ENCODE results near the gene MYH11.
"Not testable (repeated sequence)": the region's sequence is repeated elsewhere in the genome, so short reads cannot be mapped to it uniquely, and the experiment has no call there.

The MYH11 gene

DNA sequence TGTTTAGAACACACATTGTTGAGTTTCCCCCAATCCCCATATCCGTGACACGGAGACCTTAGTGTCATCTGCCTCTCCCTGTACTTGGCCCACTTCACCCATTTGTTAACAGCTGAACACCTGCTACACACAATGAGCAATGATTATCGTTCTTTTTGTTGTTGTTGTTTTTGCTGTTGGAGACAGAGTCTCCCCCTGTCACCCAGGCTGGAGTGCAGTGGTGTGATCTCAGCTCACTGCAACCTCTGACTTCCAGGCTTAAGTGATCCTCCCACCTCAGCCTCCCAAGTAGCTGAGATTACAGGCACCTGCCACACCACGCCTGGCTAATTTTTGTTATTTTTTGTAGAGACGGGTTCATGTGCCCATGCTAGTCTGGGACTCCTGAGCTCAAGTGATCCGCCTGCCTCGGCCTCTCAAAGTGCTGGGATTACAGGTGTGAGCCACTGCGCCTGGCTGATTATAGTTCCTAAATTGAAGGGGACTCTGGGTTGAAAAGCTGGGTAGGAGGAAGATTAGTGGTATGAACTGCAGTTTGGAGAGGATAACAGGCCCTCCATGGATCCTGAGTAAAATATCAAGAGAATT is 185.2 kb downstream of the MYH11 start:
- DNase-seq (ENCODE audit: extremely low spot score): no peak
- POLR2A ChIA-PET: no interaction called here
- CTCF ChIA-PET: interaction anchor here (1.0 to 3.4 kb wide), 5 partner anchors 10 to 244 kb away, joined by 3 to 13 read pairs (median 9); no protein-coding TSS in a partner anchor
- TF ChIP-seq CTCF (IDR thresholded peaks at IDR 0.05; ENCODE audit: control extremely low read depth, extremely low read depth, low read depth, missing control alignments): no peak

GRCh38 chr16:15667091-15667742 is 189.6 kb downstream of the MYH11 start:
- POLR2A ChIA-PET: no interaction called here
- DNase-seq (ENCODE audit: extremely low spot score): no peak
- CTCF ChIA-PET: interaction anchor here (1.1 kb wide), 1 partner anchor 11 kb away, joined by 3 read pairs; no protein-coding TSS in a partner anchor
- no peak for TF ChIP-seq CTCF (IDR thresholded peaks at IDR 0.05; ENCODE audit: control extremely low read depth, extremely low read depth, low read depth, missing control alignments)

- TF ChIP-seq CTCF (IDR thresholded peaks at IDR 0.05; ENCODE audit: control extremely low read depth, extremely low read depth, low read depth, missing control alignments): no peak
- DNase-seq (ENCODE audit: extremely low spot score): no peak
- ChIA-PET CTCF (interaction anchor here (1.4 kb wide), 2 partner anchors 12 to 22 kb away, joined by 3 read pairs; partner anchors contain the start of gene MARF1), POLR2A (no interaction called here)
These were observed 191.7 kb downstream of the MYH11 start for GRCh38 chr16:15665107-15665506.

DNA sequence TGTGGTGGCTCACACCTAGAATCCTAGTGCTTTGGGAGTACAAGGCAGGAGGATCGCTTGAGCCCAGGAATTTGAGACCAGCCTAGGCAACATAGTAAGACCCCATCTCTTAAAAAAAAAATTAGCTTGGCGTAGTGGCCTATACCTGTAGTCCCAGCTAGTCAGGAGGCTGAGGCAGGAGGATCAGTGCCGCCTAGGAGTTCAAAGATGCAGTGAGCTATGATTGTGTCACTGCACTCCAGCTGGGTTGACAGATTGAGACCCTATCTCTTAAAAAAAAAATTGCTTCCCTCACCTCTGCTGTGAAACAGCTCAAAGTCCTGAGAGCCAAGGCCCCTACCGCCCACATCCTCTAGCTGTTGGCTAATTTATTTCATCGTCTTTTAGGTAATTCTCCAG is 196.6 kb downstream of the MYH11 start:
- TF ChIP-seq CTCF (IDR thresholded peaks at IDR 0.05; ENCODE audit: control extremely low read depth, extremely low read depth, low read depth, missing control alignments): no peak
- DNase-seq (ENCODE audit: extremely low spot score): no peak
- ChIA-PET CTCF (interaction anchor here (1.0 to 2.0 kb wide), 2 partner anchors 10 to 41 kb away, joined by 3 to 13 read pairs; no protein-coding TSS in a partner anchor), POLR2A (no interaction called here)

- no peak for TF ChIP-seq CTCF (IDR thresholded peaks at IDR 0.05; ENCODE audit: control extremely low read depth, extremely low read depth, low read depth, missing control alignments)
- no peak for DNase-seq (ENCODE audit: extremely low spot score)
- ChIA-PET CTCF (interaction anchor here (1.1 to 2.3 kb wide), 3 partner anchors 13 to 46 kb away, joined by 3 to 9 read pairs (median 4); no protein-coding TSS in a partner anchor), POLR2A (interaction anchor here (0.7 to 1.0 kb wide), 2 partner anchors 17 to 536 kb away, joined by 4 to 7 read pairs; no protein-coding TSS in a partner anchor)
These were observed 198.3 kb downstream of the MYH11 start for GRCh38 chr16:15658556-15658955.

- no peak for DNase-seq (ENCODE audit: extremely low spot score)
- CTCF ChIA-PET: interaction anchor here (1.1 to 2.3 kb wide), 3 partner anchors 13 to 46 kb away, joined by 3 to 9 read pairs (median 4); no protein-coding TSS in a partner anchor
- TF ChIP-seq CTCF (IDR thresholded peaks at IDR 0.05; ENCODE audit: control extremely low read depth, extremely low read depth, low read depth, missing control alignments): no peak
- POLR2A ChIA-PET: interaction anchor here (1.0 kb wide), 1 partner anchor 17 kb away, joined by 4 read pairs; no protein-coding TSS in a partner anchor
These were observed 198.7 kb downstream of the MYH11 start for GRCh38 chr16:15658149-15658548.

DNA sequence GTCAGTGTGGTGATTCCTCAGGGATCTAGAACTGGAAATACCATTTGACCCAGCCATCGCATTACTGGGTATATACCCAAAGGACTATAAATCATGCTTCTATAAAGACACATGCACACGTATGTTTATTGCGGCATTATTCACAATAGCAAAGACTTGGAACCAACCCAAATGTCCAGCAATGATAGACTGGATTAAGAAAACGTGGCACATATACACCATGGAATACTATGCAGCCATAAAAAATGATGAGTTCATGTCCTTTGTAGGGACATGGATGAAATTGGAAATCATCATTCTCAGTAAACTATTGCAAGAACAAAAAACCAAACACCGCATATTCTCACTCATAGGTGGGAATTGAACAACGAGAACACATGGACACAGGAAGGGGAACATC is 201.3 kb downstream of the MYH11 start:
- POLR2A ChIA-PET; CTCF ChIA-PET; DNase-seq (ENCODE audit: extremely low spot score): not testable (repeated sequence)
